Suprapubic skin (tissue), 4 donors: ENCODE data around the gene CA5B.

ENCODE experiments used
- CTCF ChIP-seq, 2 donors: fragments of 200-600 bp in 1 of 2; fragments of 450-650 bp in 1 of 2; sonication (generic) in 1 of 2; IDR thresholded peaks; one replicate each; pipeline ENCODE4 v1.5.1; 2016 to 2019; ENCODE audit warnings: antibody characterized with exemption in 2 of 2, mild to moderate bottlenecking in 1 of 2, moderate library complexity in 1 of 2
- EP300 ChIP-seq: sonication (generic); formaldehyde crosslinking; IDR thresholded peaks from one replicate; pipeline ENCODE4 v1.6.1; 2017; ENCODE audit warnings: antibody characterized with exemption
- POLR2A ChIP-seq, 2 donors: fragments of 450-650 bp; IDR thresholded peaks; one replicate each; pipeline ENCODE4 v1.6.1; 2017; ENCODE audit warnings: antibody characterized with exemption in 2 of 2, mild to moderate bottlenecking in 2 of 2, moderate library complexity in 2 of 2
- POLR2AphosphoS5 ChIP-seq, 3 donors: sonication (generic); formaldehyde crosslinking; IDR thresholded peaks; one replicate each; pipeline ENCODE4 v1.6.1; 2017; ENCODE audit warnings: antibody characterized with exemption in 3 of 3

- TF ChIP-seq EP300: no peak
- TF ChIP-seq CTCF (IDR thresholded peaks at IDR 0.05): no peak
- no peak for TF ChIP-seq POLR2AphosphoS5 (IDR thresholded peaks at IDR 0.05)
- no peak for TF ChIP-seq POLR2A (IDR thresholded peaks at IDR 0.05)
These were observed 17.0 kb downstream of the CA5B start for GRCh38 chrX:15755091-15755490.
